Stimulated activated CD4-positive, alpha-beta T cell treated with anti-CD3 and anti-CD28 coated beads, Interleukin-4, amount 100 ng/mL, for 1 hour (primary cell): ENCODE measurements around the gene ADGRV1.
A peak's percentile ranks its signal among the peaks of the same experiment; 100 is the strongest.

Experiments
- DNase-seq: peaks from one replicate; pipeline ENCODE4 v3.0.0-alpha.2; 2020

ADGRV1 gene

DNA sequence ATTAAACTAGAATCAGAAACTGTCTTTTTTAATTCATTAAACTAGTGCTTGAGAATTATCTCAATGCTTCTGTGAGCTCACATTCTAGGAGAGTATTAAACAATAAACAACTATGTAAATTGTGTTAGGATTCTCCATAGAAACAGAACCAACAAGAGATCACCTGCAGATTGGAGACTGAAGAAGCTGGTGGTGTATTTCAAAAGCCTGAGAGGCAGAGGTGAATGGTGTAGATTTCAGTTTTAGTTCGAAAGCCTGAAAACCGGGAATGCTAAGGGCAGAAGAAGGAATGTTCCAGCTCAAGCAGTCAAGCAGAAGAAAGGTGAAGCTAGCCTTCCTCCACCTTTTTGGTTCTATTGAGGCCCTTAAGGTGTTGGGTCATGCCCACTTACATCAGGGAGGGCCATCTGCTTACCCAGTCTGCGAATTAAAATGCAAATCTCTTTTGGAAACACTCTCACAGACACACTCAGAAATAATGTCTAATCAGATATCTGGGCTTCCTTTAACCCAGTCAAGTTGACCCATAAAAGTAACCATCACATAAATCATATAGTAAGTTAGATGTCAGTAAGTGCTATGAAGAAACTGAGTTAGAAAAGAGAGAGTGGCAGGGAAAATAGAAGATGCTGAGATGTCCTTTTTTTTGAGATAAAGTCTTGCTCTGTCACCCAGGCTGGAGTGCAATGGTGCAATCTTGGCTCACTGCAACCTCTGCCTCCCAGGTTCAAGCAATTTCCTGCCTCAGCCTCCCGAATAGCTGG lies 533.1 kb downstream of the ADGRV1 start:
- no peak for DNase-seq

- DNase-seq = no peak
These were observed 534.5 kb downstream of the ADGRV1 start for GRCh38 chr5:91092859-91093783.

GRCh38 chr5:91095313-91095712 lies 536.7 kb downstream of the ADGRV1 start:
- no peak for DNase-seq

- no peak for DNase-seq
These were observed 537.3 kb downstream of the ADGRV1 start for GRCh38 chr5:91095786-91096385.

- DNase-seq = no peak
These were observed 539.9 kb downstream of the ADGRV1 start for GRCh38 chr5:91098541-91098940.

DNA sequence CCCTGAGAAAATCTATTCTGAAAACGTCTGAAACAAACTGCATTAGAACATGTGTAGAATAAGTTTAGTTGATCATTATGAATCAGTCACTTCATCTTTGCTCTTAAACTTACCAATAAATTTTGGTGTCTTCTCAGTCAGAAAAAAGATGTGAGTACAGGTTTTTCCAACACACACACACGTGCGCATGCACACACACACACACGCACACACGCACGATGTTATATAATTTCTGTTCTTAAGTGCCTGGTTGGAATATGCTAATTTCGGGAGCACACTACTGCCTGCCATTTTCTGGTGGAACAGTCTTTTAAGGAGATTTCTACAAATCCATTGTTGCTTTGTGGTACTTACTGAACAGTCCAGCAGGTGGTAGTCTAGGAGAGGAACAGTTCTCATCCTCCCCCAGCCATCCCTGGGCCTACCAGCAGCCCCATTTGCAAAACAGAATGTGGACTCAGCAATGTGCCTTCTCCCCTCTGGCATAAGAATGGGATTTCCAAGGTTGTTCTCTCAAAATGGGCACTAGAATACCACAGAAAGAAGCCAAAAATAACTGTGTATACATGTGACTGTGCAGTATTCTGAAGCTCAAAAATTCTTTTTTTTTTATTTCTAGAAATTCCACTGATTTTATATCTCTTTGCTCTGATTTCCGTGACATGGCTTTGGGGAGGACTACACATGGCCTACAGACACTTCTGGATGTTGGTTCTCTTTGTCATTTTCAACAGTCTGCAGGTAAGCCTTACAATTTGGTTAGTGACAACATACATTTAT lies 543.2 kb downstream of the ADGRV1 start:
- DNase-seq = peak; percentile 39

GRCh38 chr5:91103353-91104061 lies 544.9 kb downstream of the ADGRV1 start:
- no peak for DNase-seq

GRCh38 chr5:91104062-91104448 lies 545.5 kb downstream of the ADGRV1 start:
- no peak for DNase-seq

- no peak for DNase-seq
These were observed 548.4 kb downstream of the ADGRV1 start for GRCh38 chr5:91106842-91107511.

GRCh38 chr5:91109634-91110033 lies 551.0 kb downstream of the ADGRV1 start:
- no peak for DNase-seq

DNA sequence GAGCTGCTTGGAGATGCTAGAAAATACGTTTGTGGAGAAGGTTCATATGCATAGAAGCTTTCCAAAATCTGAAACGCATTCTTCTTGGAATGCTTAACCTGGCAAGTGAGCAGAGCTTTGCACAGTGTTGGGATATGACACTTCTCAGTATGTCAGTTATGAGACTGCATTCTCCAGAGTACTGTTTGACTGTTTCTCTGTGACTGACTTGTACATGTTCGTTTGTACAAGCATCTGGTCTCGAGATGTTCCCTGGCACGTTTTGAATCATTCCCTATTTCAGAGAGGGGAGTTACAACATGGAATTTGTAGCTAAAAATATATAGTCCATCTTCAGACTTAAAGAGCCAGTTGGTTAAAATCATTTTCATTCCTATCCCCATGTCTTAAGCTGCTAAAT lies 552.1 kb downstream of the ADGRV1 start:
- no peak for DNase-seq

DNA sequence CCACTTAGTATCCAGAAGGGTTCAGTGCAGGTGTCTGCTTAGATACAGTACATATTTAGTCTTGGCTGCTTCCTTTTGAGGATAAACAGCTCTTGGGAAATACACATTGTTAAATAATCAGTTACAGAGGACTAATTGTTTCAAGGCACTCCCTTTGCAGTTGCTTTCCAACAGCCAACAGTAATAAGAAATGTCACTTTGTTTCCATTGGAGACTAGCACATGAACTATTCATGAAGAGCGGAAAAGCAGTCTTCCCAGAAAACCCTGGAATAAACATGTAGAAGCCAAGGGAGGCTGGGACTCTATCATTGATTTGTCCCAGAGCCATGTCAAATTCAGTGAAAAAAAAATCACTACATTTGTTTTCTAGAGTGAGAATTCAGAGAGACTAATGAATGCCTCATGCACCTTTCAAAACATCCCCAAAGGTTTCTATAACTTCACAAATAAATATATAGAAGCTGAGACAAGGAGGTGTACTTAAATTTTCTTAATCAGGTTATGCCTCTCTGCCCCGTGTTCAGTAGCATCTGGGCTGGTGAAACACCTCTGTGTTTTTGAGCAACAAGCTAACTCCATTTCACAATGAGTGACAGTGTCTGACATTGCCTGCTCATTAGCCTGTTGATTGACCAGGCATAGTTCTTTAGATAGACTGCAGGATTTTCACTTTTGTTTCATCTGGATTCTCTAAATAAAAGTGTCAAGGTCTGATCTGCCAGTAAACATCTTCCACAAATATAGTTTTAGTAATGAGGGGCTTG lies 553.1 kb downstream of the ADGRV1 start:
- DNase-seq = no peak

DNA sequence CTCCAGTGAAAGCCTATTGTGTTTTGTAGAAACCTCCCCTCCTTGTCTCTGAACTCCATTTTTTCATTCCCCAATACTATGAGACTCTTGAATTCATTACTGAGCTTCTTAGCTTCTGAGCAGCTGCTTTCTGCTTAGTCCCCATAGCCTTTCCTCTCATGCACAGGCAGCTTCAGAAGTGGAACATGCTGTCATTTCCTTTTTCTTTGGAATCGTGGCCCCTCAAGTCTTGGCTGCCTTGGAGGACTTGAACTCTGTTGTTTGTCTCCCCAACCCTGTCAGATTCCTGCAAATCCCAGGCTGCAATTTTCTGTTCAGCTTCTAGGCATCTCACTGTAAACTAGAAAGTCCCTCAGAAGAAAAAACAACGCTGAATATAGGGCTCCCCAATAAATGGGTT lies 556.1 kb downstream of the ADGRV1 start:
- DNase-seq = no peak

- no peak for DNase-seq
These were observed 559.8 kb downstream of the ADGRV1 start for GRCh38 chr5:91118354-91118753.

GRCh38 chr5:91118796-91119195 lies 560.2 kb downstream of the ADGRV1 start:
- DNase-seq = no peak

GRCh38 chr5:91119217-91119616 lies 560.6 kb downstream of the ADGRV1 start:
- DNase-seq = no peak

DNA sequence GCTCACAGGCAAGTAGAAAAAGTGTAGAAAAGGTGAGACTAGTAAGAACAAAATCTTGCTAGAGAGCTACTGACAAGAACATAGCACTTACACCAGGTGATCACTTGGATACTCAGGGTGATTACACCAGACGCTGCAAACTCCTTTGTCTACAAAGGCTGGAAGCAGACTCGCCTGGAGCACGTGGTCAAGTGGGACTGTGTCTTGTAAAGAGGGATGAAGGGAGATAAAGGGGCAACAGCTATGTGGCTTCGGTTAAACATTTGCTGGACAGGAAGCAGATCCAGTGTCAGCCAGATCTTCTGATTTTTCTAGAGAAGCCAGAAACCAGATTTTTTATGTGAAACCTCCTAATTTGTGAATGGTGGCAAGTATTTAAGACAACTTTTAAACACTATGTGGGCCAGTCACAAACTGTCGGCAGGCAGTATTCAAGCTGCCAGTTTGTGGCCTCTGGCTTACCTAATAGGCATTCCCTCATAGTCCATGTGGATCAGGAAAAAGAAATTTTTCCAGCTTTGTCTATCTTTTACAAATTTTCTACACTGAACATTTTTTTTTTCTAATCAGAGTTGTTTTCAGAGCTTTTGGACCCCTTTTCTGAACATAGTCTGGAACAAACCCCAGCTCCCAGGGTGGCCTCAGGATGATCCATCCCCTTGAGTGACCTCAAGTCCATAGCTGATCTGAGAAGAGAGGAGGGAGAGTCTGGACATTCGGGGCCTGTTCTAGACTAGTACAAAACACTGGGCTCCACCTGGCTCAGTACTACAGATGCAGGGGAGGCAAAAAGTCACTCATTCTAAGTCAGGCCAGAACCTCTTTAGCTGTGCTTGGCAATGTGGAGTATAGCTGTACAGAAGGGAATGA lies 561.6 kb downstream of the ADGRV1 start:
- no peak for DNase-seq

- DNase-seq = no peak
These were observed 562.9 kb downstream of the ADGRV1 start for GRCh38 chr5:91121347-91121993.

DNA sequence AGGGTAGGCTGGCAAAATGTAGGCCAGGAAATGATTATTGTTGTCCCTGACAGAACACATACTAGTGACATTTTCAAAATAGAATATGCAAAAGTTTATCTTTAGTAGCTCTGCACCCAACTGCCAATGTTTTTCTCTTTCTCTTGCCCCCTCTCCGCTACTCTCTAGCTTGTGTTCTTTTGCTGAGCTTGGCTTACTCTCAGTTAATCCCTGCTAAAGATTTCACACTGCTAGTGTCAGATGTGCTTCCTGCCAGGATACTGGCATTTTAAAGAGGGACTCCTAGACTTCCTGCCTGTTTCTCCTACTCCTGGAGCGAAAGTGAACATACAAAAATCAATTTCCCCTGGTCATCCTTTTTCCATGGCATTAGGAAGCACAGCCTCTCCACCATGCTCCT lies 564.1 kb downstream of the ADGRV1 start:
- no peak for DNase-seq
